Measurements from ENCODE around the gene TRIP13. TPM values are rescaled to one million over a fixed set of nuclear protein-coding genes. Genes with fewer than 3 reads are reported as not detected.

The TRIP13 gene
- total RNA-seq, 1 experiment from 2014 or later, result 69.0 TPM

GRCh38 chr5:948472-949274 lies 56.0 kb downstream of the TRIP13 start:
- TF ChIP-seq, protein P1, sequence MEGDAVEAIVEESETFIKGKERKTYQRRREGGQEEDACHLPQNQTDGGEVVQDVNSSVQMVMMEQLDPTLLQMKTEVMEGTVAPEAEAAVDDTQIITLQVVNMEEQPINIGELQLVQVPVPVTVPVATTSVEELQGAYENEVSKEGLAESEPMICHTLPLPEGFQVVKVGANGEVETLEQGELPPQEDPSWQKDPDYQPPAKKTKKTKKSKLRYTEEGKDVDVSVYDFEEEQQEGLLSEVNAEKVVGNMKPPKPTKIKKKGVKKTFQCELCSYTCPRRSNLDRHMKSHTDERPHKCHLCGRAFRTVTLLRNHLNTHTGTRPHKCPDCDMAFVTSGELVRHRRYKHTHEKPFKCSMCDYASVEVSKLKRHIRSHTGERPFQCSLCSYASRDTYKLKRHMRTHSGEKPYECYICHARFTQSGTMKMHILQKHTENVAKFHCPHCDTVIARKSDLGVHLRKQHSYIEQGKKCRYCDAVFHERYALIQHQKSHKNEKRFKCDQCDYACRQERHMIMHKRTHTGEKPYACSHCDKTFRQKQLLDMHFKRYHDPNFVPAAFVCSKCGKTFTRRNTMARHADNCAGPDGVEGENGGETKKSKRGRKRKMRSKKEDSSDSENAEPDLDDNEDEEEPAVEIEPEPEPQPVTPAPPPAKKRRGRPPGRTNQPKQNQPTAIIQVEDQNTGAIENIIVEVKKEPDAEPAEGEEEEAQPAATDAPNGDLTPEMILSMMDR (conservative IDR thresholded peaks at IDR 0.05; ENCODE audit: low read depth, low read length), result no peak
- TF ChIP-seq EZH2phosphoT487 (IDR thresholded peaks at IDR 0.05; ENCODE audit: borderline replicate concordance, low read length), result no peak
- no peak for TF ChIP-seq EZH2 (IDR thresholded peaks at IDR 0.05; ENCODE audit: low read length, unreplicated experiment)

DNA sequence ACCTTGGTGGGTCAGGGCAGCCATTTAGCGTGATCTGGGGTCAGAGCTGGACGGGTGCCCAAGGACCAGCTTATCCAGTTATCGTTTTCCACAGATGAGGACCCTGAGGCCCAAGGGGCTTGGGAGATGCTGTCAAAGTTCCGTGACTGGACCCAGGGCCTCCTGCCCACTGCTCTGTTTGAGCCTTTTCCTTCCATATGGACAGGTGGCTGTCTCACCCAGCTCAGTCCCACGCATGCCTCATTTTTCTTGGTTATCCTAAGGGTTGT lies 56.5 kb downstream of the TRIP13 start:
- DNase-seq, result no peak
- intact Hi-C loops (cut with micrococcal nuclease), result no loop called here
- BruUV-seq (replicated peaks), result no TSS peak

More at GRCh38 chr5:948472-949274, 56.0 kb downstream of the TRIP13 start:
- ChIA-PET CTCF (interaction anchor here (0.6 kb wide), 1 partner anchor 695 kb away, joined by 4 read pairs; no protein-coding TSS in a partner anchor), POLR2A (ENCODE audit: unreplicated experiment) (no interaction called here)
- no peaks in the 10 kb centered on the region for H3K9me2 ChIP-seq (replicated peaks; ENCODE audit: low read length)
- no peak overlapping the region for H3K9ac ChIP-seq (ENCODE audit: low read length)
- no peaks in the 10 kb centered on the region for H3F3A ChIP-seq (ENCODE audit: low read length, unreplicated experiment)
- no peak overlapping the region for H3K27ac ChIP-seq (ENCODE audit: low read length)
- H3K4me3 ChIP-seq (ENCODE audit: low read length), result no peak overlapping the region
- 0 out of 2 replicates have a peak, but pooled peaks cover 3% of the 10 kb centered on the region for H3K9me3 ChIP-seq (ENCODE audit: low read length)
- no TSS peak for BruUV-seq (replicated peaks)
- no peaks in the 10 kb centered on the region for H3K4me1 ChIP-seq (ENCODE audit: insufficient read depth, low read length)
- H3K27me3 ChIP-seq (ENCODE audit: low read length), result peaks cover 49% of the 10 kb centered on the region
- no peaks in the 10 kb centered on the region for H4K20me1 ChIP-seq (ENCODE audit: low read length)
- no peak for DNase-seq
- intact Hi-C loops (cut with micrococcal nuclease), result no loop called here
- no peak for ATAC-seq
- no peaks in the 10 kb centered on the region for H3K36me3 ChIP-seq (ENCODE audit: low read depth, low read length)
- H3K4me2 ChIP-seq (ENCODE audit: low read length), result no peak overlapping the region
- no peaks in the 10 kb centered on the region for H3K79me2 ChIP-seq (ENCODE audit: low read length)
- H2AFZ ChIP-seq (ENCODE audit: low read length), result no peak overlapping the region

More for the DNA sequence above, 56.5 kb downstream of the TRIP13 start:
- H4K20me1 ChIP-seq (ENCODE audit: low read length), result no peaks in the 10 kb centered on the region
- no peak for ATAC-seq
- no peaks in the 10 kb centered on the region for H3K79me2 ChIP-seq (ENCODE audit: low read length)
- ChIA-PET CTCF (interaction anchor here (0.6 kb wide), 1 partner anchor 694 kb away, joined by 4 read pairs; no protein-coding TSS in a partner anchor), POLR2A (ENCODE audit: unreplicated experiment) (no interaction called here)
- no peak overlapping the region for H3K4me3 ChIP-seq (ENCODE audit: low read length)
- no peaks in the 10 kb centered on the region for H3F3A ChIP-seq (ENCODE audit: low read length, unreplicated experiment)
- no peaks in the 10 kb centered on the region for H3K9me2 ChIP-seq (replicated peaks; ENCODE audit: low read length)
- no peak overlapping the region for H2AFZ ChIP-seq (ENCODE audit: low read length)
- H3K4me2 ChIP-seq (ENCODE audit: low read length), result no peak overlapping the region
- 0 out of 2 replicates have a peak, but pooled peaks cover 3% of the 10 kb centered on the region for H3K9me3 ChIP-seq (ENCODE audit: low read length)
- no peaks in the 10 kb centered on the region for H3K4me1 ChIP-seq (ENCODE audit: insufficient read depth, low read length)
- H3K9ac ChIP-seq (ENCODE audit: low read length), result no peak overlapping the region
- no peak overlapping the region for H3K27ac ChIP-seq (ENCODE audit: low read length)
- TF ChIP-seq EZH2 (IDR thresholded peaks at IDR 0.05; ENCODE audit: low read length, unreplicated experiment), result no peak
- no peak for TF ChIP-seq EZH2phosphoT487 (IDR thresholded peaks at IDR 0.05; ENCODE audit: borderline replicate concordance, low read length)
- TF ChIP-seq, protein P1 (conservative IDR thresholded peaks at IDR 0.05; ENCODE audit: low read depth, low read length), result no peak
- no peaks in the 10 kb centered on the region for H3K36me3 ChIP-seq (ENCODE audit: low read depth, low read length)
- peaks cover 46% of the 10 kb centered on the region for H3K27me3 ChIP-seq (ENCODE audit: low read length)

All from PC-3 (cell line).